HepG2 (cell line): ENCODE data around the gene SMOC1.

Source experiments
- PCBP2 ChIP-seq: fragments of 200-400 bp; formaldehyde crosslinking; optimal IDR thresholded peaks from 2 replicates; pipeline ENCODE3; 2018; ENCODE audit warnings: low read length, low read depth; ENCODE audit not compliant: poor library complexity, severe bottlenecking
- PRDM15 ChIP-seq: sonication (generic); formaldehyde crosslinking; IDR thresholded peaks from 2 replicates; pipeline ENCODE4 v1.4.0; 2020; ENCODE audit warnings: missing genetic modification reagents

GRCh38 chr14:69943084-69943780, 64.0 kb downstream of the SMOC1 start:
- TF ChIP-seq PRDM15 (CRISPR knock-in tag), result no peak
- no peak for TF ChIP-seq PCBP2
